ENCODE results near the gene PLCH2. TPM values are rescaled to one million over a fixed set of nuclear protein-coding genes. Genes with fewer than 3 reads are reported as not detected.
"Not testable (repeated sequence)": the region's sequence is repeated elsewhere in the genome, so short reads cannot be mapped to it uniquely, and the experiment has no call there.

Gene PLCH2
- total RNA-seq, 1 donor, result 0.81 TPM

- DNase-seq (ENCODE audit: low read depth), result no peak
- H3K4me3 ChIP-seq (ENCODE audit: low read depth, low read length), result no peak overlapping the region
- no peak for TF ChIP-seq CTCF (IDR thresholded peaks at IDR 0.05; ENCODE audit: insufficient read depth, low read length)
Observed at GRCh38 chr1:2438641-2439040, 37.4 kb upstream of the PLCH2 start.

- H3K4me3 ChIP-seq (ENCODE audit: low read depth, low read length), result no peak overlapping the region
- TF ChIP-seq CTCF (IDR thresholded peaks at IDR 0.05; ENCODE audit: insufficient read depth, low read length), result no peak
- no peak for DNase-seq (ENCODE audit: low read depth)
Observed at GRCh38 chr1:2439369-2439768, 36.7 kb upstream of the PLCH2 start.

- H3K4me3 ChIP-seq (ENCODE audit: low read depth, low read length); DNase-seq (ENCODE audit: low read depth): not testable (repeated sequence)
Observed at GRCh38 chr1:2440346-2440745, 35.7 kb upstream of the PLCH2 start.

GRCh38 chr1:2441746-2442145 lies 34.3 kb upstream of the PLCH2 start:
- TF ChIP-seq CTCF (IDR thresholded peaks at IDR 0.05; ENCODE audit: insufficient read depth, low read length), result no peak
- DNase-seq (ENCODE audit: low read depth), result no peak
- no peak overlapping the region for H3K4me3 ChIP-seq (ENCODE audit: low read depth, low read length)

GRCh38 chr1:2442661-2443060 lies 33.4 kb upstream of the PLCH2 start:
- no peak for TF ChIP-seq CTCF (IDR thresholded peaks at IDR 0.05; ENCODE audit: insufficient read depth, low read length)
- DNase-seq (ENCODE audit: low read depth), result no peak
- no peak overlapping the region for H3K4me3 ChIP-seq (ENCODE audit: low read depth, low read length)

GRCh38 chr1:2443277-2444137 lies 32.6 kb upstream of the PLCH2 start:
- no peak for DNase-seq (ENCODE audit: low read depth)
- no peak overlapping the region for H3K4me3 ChIP-seq (ENCODE audit: low read depth, low read length)
- TF ChIP-seq CTCF (IDR thresholded peaks at IDR 0.05; ENCODE audit: insufficient read depth, low read length), result no peak

GRCh38 chr1:2444138-2444591 lies 31.9 kb upstream of the PLCH2 start:
- no peak for TF ChIP-seq CTCF (IDR thresholded peaks at IDR 0.05; ENCODE audit: insufficient read depth, low read length)
- DNase-seq (ENCODE audit: low read depth), result no peak
- H3K4me3 ChIP-seq (ENCODE audit: low read depth, low read length), result no peak overlapping the region

All from fibroblast of the aortic adventitia (primary cell).